SK-N-SH (cell line): ENCODE data around the gene SRRM1. TPM values are rescaled to one million over a fixed set of nuclear protein-coding genes. Genes with fewer than 3 reads are reported as not detected.
A peak's percentile ranks its signal among the peaks of the same experiment; 100 is the strongest.

Experiments used
- CTCF ChIA-PET: fragments of 300-600, 350-600 bp; formaldehyde crosslinking; extraction: SDS; loops from one replicate; lab custom pipeline; 2021; lab: Yijun Ruan, JAX
- POLR2A ChIA-PET: fragments of 350-600 bp; sonication (Branson Sonifier 250); formaldehyde crosslinking; extraction: SDS; loops from one replicate; lab custom pipeline; 2020; ENCODE audit warnings: antibody characterized with exemption, inconsistent platforms; lab: Yijun Ruan, JAX
- DNase-seq: peaks from one replicate; pipeline ENCODE4 v3.0.0; 2012
- H2AFZ ChIP-seq: fragments of 200-600 bp; sonication (generic); 2 replicates; pipeline ENCODE4 v1.8.1; 2016; ENCODE audit warnings: antibody characterized with exemption, mild to moderate bottlenecking, low read depth
- H3F3A ChIP-seq: fragments of 200-600 bp; sonication (generic); replicated peaks from 2 replicates; pipeline ENCODE3; 2016; ENCODE audit warnings: antibody characterized with exemption, mild to moderate bottlenecking; ENCODE audit not compliant: insufficient read depth
- H3K27ac ChIP-seq, 2 experiments: fragments of 200-500 bp in 1 of 2; fragments of 200-600 bp in 1 of 2; sonication (Bioruptor generic) in 1 of 2; sonication (generic), shearing (Covaris generic) in 1 of 2; 2 replicates each; pipeline versions ENCODE4 v1.5.1 to v1.6.1; 2014 to 2016; ENCODE audit warnings: low read depth in 2 of 2, inconsistent platforms in 1 of 2, low read length in 1 of 2, mild to moderate bottlenecking in 1 of 2, mixed read lengths in 1 of 2
- H3K27me3 ChIP-seq: fragments of 200-600 bp; sonication (generic), shearing (Covaris generic); 2 replicates; pipeline ENCODE4 v1.6.1; 2016; ENCODE audit warnings: mixed run types; ENCODE audit not compliant: insufficient read depth
- H3K36me3 ChIP-seq, 2 experiments: fragments of 200-500 bp in 1 of 2; fragments of 200-600 bp in 1 of 2; sonication (Bioruptor generic) in 1 of 2; sonication (generic) in 1 of 2; replicated peaks in 1 of 2; 2 replicates each; pipeline versions ENCODE3 to v1.5.1; 2014 to 2016; ENCODE audit warnings: low read length in 1 of 2, mild to moderate bottlenecking in 1 of 2; ENCODE audit not compliant: insufficient read depth in 2 of 2, control insufficient read depth in 1 of 2
- H3K4me1 ChIP-seq, 2 experiments: fragments of 200-500 bp in 1 of 2; fragments of 200-600 bp in 1 of 2; sonication (Bioruptor generic) in 1 of 2; sonication (generic), shearing (Covaris generic) in 1 of 2; 2 replicates each; pipeline versions ENCODE4 v1.5.1 to v1.6.1; 2014 to 2016; ENCODE audit warnings: low read depth in 1 of 2, low read length in 1 of 2, mixed run types in 1 of 2; ENCODE audit not compliant: insufficient read depth in 2 of 2, control insufficient read depth in 1 of 2
- H3K4me2 ChIP-seq: fragments of 200-600 bp; sonication (generic), shearing (Covaris generic); 2 replicates; pipeline ENCODE4 v1.6.1; 2017; ENCODE audit warnings: mixed run types
- H3K4me3 ChIP-seq, 2 experiments: fragments of 200-500 bp in 1 of 2; fragments of 200-600 bp in 1 of 2; sonication (Bioruptor generic) in 1 of 2; sonication (generic), shearing (Covaris generic) in 1 of 2; 2 replicates each; pipeline versions ENCODE4 v1.5.1 to v1.8.1; 2014 to 2016; ENCODE audit warnings: low read depth in 2 of 2, inconsistent platforms in 1 of 2, low read length in 1 of 2, mild to moderate bottlenecking in 1 of 2, mixed read lengths in 1 of 2, moderate library complexity in 1 of 2
- H3K79me2 ChIP-seq: fragments of 200-600 bp; sonication (generic); 2 replicates; pipeline ENCODE4 v1.8.1; 2017; ENCODE audit warnings: mild to moderate bottlenecking; ENCODE audit not compliant: insufficient read depth
- H3K9ac ChIP-seq: fragments of 200-600 bp; sonication (generic); 2 replicates; pipeline ENCODE4 v1.6.1; 2017; ENCODE audit warnings: mixed run types
- H3K9me2 ChIP-seq: fragments of 200-600 bp; sonication (generic); 2 replicates; pipeline ENCODE4 v1.6.1; 2017; ENCODE audit warnings: mixed run types
- H3K9me3 ChIP-seq: fragments of 200-600 bp; sonication (generic); 2 replicates; pipeline ENCODE4 v1.6.1; 2017; ENCODE audit warnings: mixed run types, mild to moderate bottlenecking, moderate library complexity
- H4K20me1 ChIP-seq: fragments of 200-600 bp; sonication (generic); 2 replicates; pipeline ENCODE4 v1.6.1; 2017; ENCODE audit warnings: mild to moderate bottlenecking, mixed run types; ENCODE audit not compliant: insufficient read depth
- CTCF ChIP-seq: fragments of 200-600 bp; sonication (generic); IDR thresholded peaks from 2 replicates; pipeline ENCODE4 v1.6.1; 2017; ENCODE audit warnings: antibody characterized with exemption, mild to moderate bottlenecking, moderate library complexity
- ELF1 ChIP-seq: IDR thresholded peaks from 2 replicates; pipeline ENCODE4 v1.4.0; 2012
- FOSL2 ChIP-seq: IDR thresholded peaks from 2 replicates; pipeline ENCODE4 v1.4.0; 2012; ENCODE audit warnings: low read depth, mild to moderate bottlenecking, moderate library complexity, borderline replicate concordance
- GATA2 ChIP-seq: sonication (generic); formaldehyde crosslinking; IDR thresholded peaks from 2 replicates; pipeline ENCODE4 v1.5.0; 2020; ENCODE audit warnings: mild to moderate bottlenecking, missing genetic modification reagents
- JUND ChIP-seq: IDR thresholded peaks from 2 replicates; pipeline ENCODE4 v1.4.0; 2012
- MXI1 ChIP-seq: IDR thresholded peaks from 2 replicates; pipeline ENCODE4 v1.6.1; 2012; ENCODE audit warnings: mild to moderate bottlenecking, low read depth, low read length, improper control_type of control experiment
- NFIC ChIP-seq: IDR thresholded peaks from 2 replicates; pipeline ENCODE4 v1.4.0; 2012; ENCODE audit warnings: borderline replicate concordance
- RXRA ChIP-seq: IDR thresholded peaks from 2 replicates; pipeline ENCODE4 v1.4.0; 2012; ENCODE audit warnings: low read depth, mild to moderate bottlenecking, borderline replicate concordance
- TCF12 ChIP-seq: IDR thresholded peaks from 2 replicates; pipeline ENCODE4 v1.4.0; 2012
- TEAD4 ChIP-seq: IDR thresholded peaks from 2 replicates; pipeline ENCODE4 v1.4.0; 2012; ENCODE audit warnings: mild to moderate bottlenecking, borderline replicate concordance; ENCODE audit not compliant: insufficient read depth
- USF1 ChIP-seq: IDR thresholded peaks from 2 replicates; pipeline ENCODE4 v1.4.0; 2012; ENCODE audit warnings: low read depth, borderline replicate concordance
- ZBTB33 ChIP-seq: IDR thresholded peaks from 2 replicates; pipeline ENCODE4 v1.4.0; 2012; ENCODE audit warnings: low read depth, borderline replicate concordance
- WGBS: methylation state at CpG from one replicate; pipeline ENCODE4 v1.1.6; 2017; ENCODE audit warnings: low lambda C conversion rate; 5-methylcytosine and 5-hydroxymethylcytosine counted together
- polyA plus RNA-seq, 3 experiments: library from polyadenylated mRNA; depleted of rRNA; stranded (reverse); fragments of >200 nt; gene quantifications; 2 replicates each; pipeline ENCODE4 v1.2.3, GENCODE V29; 2012

The SRRM1 gene
- polyA plus RNA-seq, 1 of the 3 experiments (the other 2 are of a cell fraction) = 52.3 TPM

GRCh38 chr1:24711329-24711728 is 68.2 kb downstream of the SRRM1 start (continued):
- TF ChIP-seq ZBTB33 (no peak), MXI1 (no peak), USF1 (no peak), CTCF (no peak), RXRA (no peak), NFIC (no peak), GATA2 (CRISPR knock-in tag) (no peak)

- TF ChIP-seq TCF12 (0 out of 2 replicates have a peak, but pooled peaks have one; percentile 15), JUND (peak; percentile 24; the same call in 1 of the 2 replicates), FOSL2 (peak; percentile 52; the same call in 1 of the 2 replicates), ELF1 (no peak), USF1 (no peak), TEAD4 (peak; percentile 38; the same call in 1 of the 2 replicates)
- TF ChIP-seq, all 33 proteins: peak for 4
- Histone ChIP-seq H3K27me3 (no peaks in the 10 kb centered on the region), H3K4me2 (no peak overlapping the region), H3K9ac (no peak overlapping the region), H4K20me1 (no peaks in the 10 kb centered on the region), H3K36me3 (no peaks in the 10 kb centered on the region), H3F3A (peaks cover 9% of the 10 kb centered on the region), H3K27ac (no peak overlapping the region), H3K9me2 (no peaks in the 10 kb centered on the region), H3K4me3 (no peak overlapping the region), H3K4me1 (peaks cover 0 to 5% of the 10 kb centered on the region in 2 experiments; a peak in 1 of 4 replicates), H2AFZ (no peak overlapping the region), H3K79me2 (no peaks in the 10 kb centered on the region), H3K9me3 (no peaks in the 10 kb centered on the region)
- DNase-seq = no peak
- POLR2A ChIA-PET = no interaction called here
- 79% methylated on average over 4 of the region's 4 CpGs for WGBS
- CTCF ChIA-PET = interaction anchor here (0.9 kb wide), 1 partner anchor 491 kb away, joined by 4 read pairs; no protein-coding TSS in a partner anchor
These were observed 70.1 kb downstream of the SRRM1 start for GRCh38 chr1:24713176-24713575.
